Smooth muscle cell (in vitro differentiated cells): ENCODE results near the gene TLE4. TPM values are rescaled to one million over a fixed set of nuclear protein-coding genes. Genes with fewer than 3 reads are reported as not detected.

ENCODE experiments used
- DNase-seq: peaks from one replicate; lab custom pipeline; 2025; ENCODE audit not compliant: unreplicated experiment; lab: John Stamatoyannopoulos, UW
- H2AFZ ChIP-seq: fragments of 200-600 bp; sonication (generic); 2 replicates; pipeline ENCODE4 v1.6.0; 2016; ENCODE audit warnings: antibody characterized with exemption, low read depth, mild to moderate bottlenecking
- H3F3A ChIP-seq: fragments of 200-600 bp; sonication (generic); 2 replicates; pipeline ENCODE4 v1.6.0; 2017; ENCODE audit warnings: antibody characterized with exemption, low read depth
- H3K27ac ChIP-seq: fragments of 200-600 bp; sonication (generic); 2 replicates; pipeline ENCODE4 v1.5.1; 2016; ENCODE audit warnings: low read depth, mild to moderate bottlenecking
- H3K27me3 ChIP-seq: fragments of 200-600 bp; sonication (generic); 2 replicates; pipeline ENCODE4 v1.6.1; 2016; ENCODE audit warnings: low read depth, mild to moderate bottlenecking
- H3K36me3 ChIP-seq: fragments of 200-600 bp; sonication (generic); 2 replicates; pipeline ENCODE4 v1.5.1; 2016; ENCODE audit warnings: low read depth
- H3K4me1 ChIP-seq: fragments of 200-600 bp; sonication (generic); 2 replicates; pipeline ENCODE4 v1.5.1; 2016; ENCODE audit warnings: low read depth
- H3K4me2 ChIP-seq: fragments of 200-600 bp; sonication (generic); 2 replicates; pipeline ENCODE4 v1.6.0; 2016; ENCODE audit warnings: mild to moderate bottlenecking
- H3K4me3 ChIP-seq: fragments of 200-600 bp; sonication (generic); 2 replicates; pipeline ENCODE4 v1.5.1; 2016; ENCODE audit warnings: mild to moderate bottlenecking
- H3K79me2 ChIP-seq: fragments of 200-600 bp; sonication (generic); 2 replicates; pipeline ENCODE4 v1.6.0; 2016; ENCODE audit warnings: low read depth, mild to moderate bottlenecking
- H3K9ac ChIP-seq: fragments of 200-600 bp; sonication (generic); 2 replicates; pipeline ENCODE4 v1.6.0; 2016; ENCODE audit warnings: low read depth
- H3K9me3 ChIP-seq: fragments of 200-600 bp; sonication (generic); replicated peaks from 2 replicates; pipeline ENCODE4 v1.5.1; 2016; ENCODE audit warnings: low read depth
- H4K20me1 ChIP-seq: fragments of 200-600 bp; sonication (generic); 2 replicates; pipeline ENCODE4 v1.6.0; 2016; ENCODE audit warnings: low read depth
- CTCF ChIP-seq: fragments of 200-600 bp; sonication (generic); IDR thresholded peaks from 2 replicates; pipeline ENCODE4 v1.5.1; 2017; ENCODE audit warnings: borderline replicate concordance, mild to moderate bottlenecking, antibody characterized with exemption; ENCODE audit not compliant: insufficient read depth, poor library complexity, severe bottlenecking
- WGBS: methylation state at CpG from one replicate; pipeline ENCODE4 v1.1.7; 2016; ENCODE audit warnings: low lambda C conversion rate; 5-methylcytosine and 5-hydroxymethylcytosine counted together
- polyA plus RNA-seq: library from polyadenylated mRNA; unstranded; fragments of >200 nt; fragmentation: Nextera tagmentation; extraction: Ambion mirVana; gene quantifications from 2 replicates; pipeline ENCODE4 v1.2.1, GENCODE V29; 2016
- total RNA-seq: library from RNA; depleted of rRNA; stranded (reverse); fragments of >200 nt; gene quantifications from 2 replicates; pipeline ENCODE4 v1.2.3, GENCODE V29; 2014

The TLE4 gene
- total and polyA plus RNA-seq, 2 experiments from 2014 or later: 31.6 to 74.3 TPM

- peaks cover 23% of the 10 kb centered on the region for H3K4me1 ChIP-seq
- peaks cover 77% of the 10 kb centered on the region for H4K20me1 ChIP-seq
- no peak overlapping the region for H2AFZ ChIP-seq
- WGBS: 95% methylated on average over 5 of the region's 5 CpGs
- H3K27ac ChIP-seq: no peak overlapping the region
- no peaks in the 10 kb centered on the region for H3K27me3 ChIP-seq
- no peaks in the 10 kb centered on the region for H3F3A ChIP-seq
- DNase-seq: no peak
- H3K4me2 ChIP-seq: no peak overlapping the region
- H3K36me3 ChIP-seq: peaks cover 7% of the 10 kb centered on the region
- no peaks in the 10 kb centered on the region for H3K9me3 ChIP-seq
- H3K9ac ChIP-seq: no peak overlapping the region
- TF ChIP-seq CTCF: no peak
- no peak overlapping the region for H3K4me3 ChIP-seq
- peaks cover 57% of the 10 kb centered on the region for H3K79me2 ChIP-seq
Measured at GRCh38 chr9:79630521-79631403, 59.0 kb downstream of the TLE4 start.

GRCh38 chr9:79632060-79632459 is 60.3 kb downstream of the TLE4 start:
- Histone ChIP-seq H3K9ac (no peak overlapping the region), H3F3A (no peaks in the 10 kb centered on the region), H3K4me2 (no peak overlapping the region), H3K4me1 (peaks cover 30% of the 10 kb centered on the region), H3K36me3 (peaks cover 7% of the 10 kb centered on the region), H2AFZ (no peak overlapping the region), H3K9me3 (no peaks in the 10 kb centered on the region), H3K79me2 (peaks cover 60% of the 10 kb centered on the region), H3K4me3 (no peak overlapping the region), H3K27me3 (no peaks in the 10 kb centered on the region), H4K20me1 (peaks cover 88% of the 10 kb centered on the region), H3K27ac (no peak overlapping the region)
- 98% methylated on average over 5 of the region's 5 CpGs for WGBS
- DNase-seq: no peak
- no peak for TF ChIP-seq CTCF

GRCh38 chr9:79632705-79633104 is 60.9 kb downstream of the TLE4 start:
- Histone ChIP-seq H2AFZ (no peak overlapping the region), H3K9me3 (no peaks in the 10 kb centered on the region), H3K4me1 (peaks cover 31% of the 10 kb centered on the region), H3K9ac (no peak overlapping the region), H3K27ac (no peak overlapping the region), H3F3A (no peaks in the 10 kb centered on the region), H3K27me3 (no peaks in the 10 kb centered on the region), H3K4me3 (no peak overlapping the region), H4K20me1 (peaks cover 86% of the 10 kb centered on the region), H3K79me2 (peaks cover 58% of the 10 kb centered on the region), H3K36me3 (peaks cover 6% of the 10 kb centered on the region), H3K4me2 (no peak overlapping the region)
- WGBS: 43% methylated on average over 1 of the region's 1 CpG
- no peak for TF ChIP-seq CTCF
- no peak for DNase-seq
